GM21619 (cell line): ENCODE data around the gene ZNF579.
"Not testable (repeated sequence)": the region's sequence is repeated elsewhere in the genome, so short reads cannot be mapped to it uniquely, and the experiment has no call there.

Source experiments
- ATAC-seq: cut with Tn5 transposase; IDR thresholded peaks from one replicate; pipeline ENCODE4 v1.9.1; 2021; ENCODE audit not compliant: unreplicated experiment

ZNF579 gene

GRCh38 chr19:55594996-55595545 is 14.4 kb upstream of the ZNF579 start:
- ATAC-seq: no peak

GRCh38 chr19:55593096-55593772 is 12.6 kb upstream of the ZNF579 start:
- ATAC-seq: no peak

GRCh38 chr19:55592391-55593090 is 11.9 kb upstream of the ZNF579 start:
- ATAC-seq: no peak

- ATAC-seq: no peak
Observed at GRCh38 chr19:55591555-55591954, 10.9 kb upstream of the ZNF579 start.

GRCh38 chr19:55590617-55591016 is 10.0 kb upstream of the ZNF579 start:
- no peak for ATAC-seq

GRCh38 chr19:55590109-55590508 is 9.5 kb upstream of the ZNF579 start:
- ATAC-seq: no peak

- ATAC-seq: no peak
Observed at GRCh38 chr19:55588738-55589137, 8.1 kb upstream of the ZNF579 start.

GRCh38 chr19:55586976-55587668 is 6.5 kb upstream of the ZNF579 start:
- peak; percentile 92 for ATAC-seq

GRCh38 chr19:55585658-55586339 is 5.2 kb upstream of the ZNF579 start:
- ATAC-seq: no peak

GRCh38 chr19:55584871-55585270 is 4.2 kb upstream of the ZNF579 start:
- ATAC-seq: no peak

- ATAC-seq: not testable (repeated sequence)
Observed at GRCh38 chr19:55583897-55584296, 3.2 kb upstream of the ZNF579 start.

GRCh38 chr19:55582284-55582683 is 1.6 kb upstream of the ZNF579 start:
- ATAC-seq: not testable (repeated sequence)

GRCh38 chr19:55581823-55582223 is 1.2 kb upstream of the ZNF579 start:
- ATAC-seq: no peak

- ATAC-seq: no peak
Observed at GRCh38 chr19:55581145-55581822, 636 bp upstream of the ZNF579 start.

GRCh38 chr19:55579766-55580621 is 654 bp downstream of the ZNF579 start:
- no peak for ATAC-seq

- ATAC-seq: no peak
Observed at GRCh38 chr19:55578761-55579747, 1.6 kb downstream of the ZNF579 start.

GRCh38 chr19:55578031-55578760 is 2.5 kb downstream of the ZNF579 start:
- ATAC-seq: no peak

- ATAC-seq: no peak
Observed at GRCh38 chr19:55576746-55577145, 3.9 kb downstream of the ZNF579 start.
